ENCODE measurements around the gene PAK6.

Gene PAK6

GRCh38 chr15:40248006-40248783 is 9.3 kb downstream of the PAK6 start:
- H3K4me3 ChIP-seq (ENCODE audit: low read depth, low read length): no peak overlapping the region
- H3K36me3 ChIP-seq: no peaks in the 10 kb centered on the region
- H3K27me3 ChIP-seq: peaks cover 5% of the 10 kb centered on the region
- no peaks in the 10 kb centered on the region for H3K9me3 ChIP-seq
- peaks cover 10% of the 10 kb centered on the region for H3K4me1 ChIP-seq
- DNase-seq: peak; percentile 78
- no peak for TF ChIP-seq CTCF (IDR thresholded peaks at IDR 0.05; ENCODE audit: low read depth, low read length)

GRCh38 chr15:40249477-40250303 is 10.8 kb downstream of the PAK6 start:
- H3K36me3 ChIP-seq: no peaks in the 10 kb centered on the region
- no peaks in the 10 kb centered on the region for H3K9me3 ChIP-seq
- peaks cover 10% of the 10 kb centered on the region for H3K4me1 ChIP-seq
- no peak overlapping the region for H3K4me3 ChIP-seq (ENCODE audit: low read depth, low read length)
- H3K27me3 ChIP-seq: peaks cover 5% of the 10 kb centered on the region
- DNase-seq: no peak
- no peak for TF ChIP-seq CTCF (IDR thresholded peaks at IDR 0.05; ENCODE audit: low read depth, low read length)

- Histone ChIP-seq H3K4me3 (ENCODE audit: low read depth, low read length) (no peak overlapping the region), H3K27me3 (peaks cover 5% of the 10 kb centered on the region), H3K4me1 (peaks cover 10% of the 10 kb centered on the region), H3K9me3 (no peaks in the 10 kb centered on the region), H3K36me3 (no peaks in the 10 kb centered on the region)
- no peak for TF ChIP-seq CTCF (IDR thresholded peaks at IDR 0.05; ENCODE audit: low read depth, low read length)
- no peak for DNase-seq
Measured at GRCh38 chr15:40250304-40250656, 11.4 kb downstream of the PAK6 start.

GRCh38 chr15:40250771-40251483 is 12.1 kb downstream of the PAK6 start:
- TF ChIP-seq CTCF (IDR thresholded peaks at IDR 0.05; ENCODE audit: low read depth, low read length): no peak
- Histone ChIP-seq H3K4me1 (peaks cover 10% of the 10 kb centered on the region), H3K36me3 (no peaks in the 10 kb centered on the region), H3K9me3 (no peaks in the 10 kb centered on the region), H3K4me3 (ENCODE audit: low read depth, low read length) (no peak overlapping the region), H3K27me3 (peaks cover 5% of the 10 kb centered on the region)
- no peak for DNase-seq

GRCh38 chr15:40251486-40252140 is 12.8 kb downstream of the PAK6 start:
- TF ChIP-seq CTCF (IDR thresholded peaks at IDR 0.05; ENCODE audit: low read depth, low read length): no peak
- no peaks in the 10 kb centered on the region for H3K36me3 ChIP-seq
- peaks cover 5% of the 10 kb centered on the region for H3K27me3 ChIP-seq
- no peak overlapping the region for H3K4me3 ChIP-seq (ENCODE audit: low read depth, low read length)
- H3K9me3 ChIP-seq: no peaks in the 10 kb centered on the region
- peaks cover 10% of the 10 kb centered on the region for H3K4me1 ChIP-seq
- no peak for DNase-seq
